ENCODE measurements around the gene GRK5.

GRCh38 chr10:119222966-119223386, 15.6 kb downstream of the GRK5 start:
- TF ChIP-seq ZNF121 (CRISPR knock-in tag; IDR thresholded peaks at IDR 0.05), result no peak
- no peak for TF ChIP-seq TEAD4 (CRISPR knock-in tag; IDR thresholded peaks at IDR 0.05)
- TF ChIP-seq PRDM15 (CRISPR knock-in tag; IDR thresholded peaks at IDR 0.05), result peak; percentile 34; the same call in 1 of the 2 replicates
- TF ChIP-seq SP1 (CRISPR knock-in tag; conservative IDR thresholded peaks at IDR 0.05), result no peak
